HG02938 (cell line): Measurements from ENCODE around the gene ZNF860.
"Not testable (repeated sequence)": the region's sequence is repeated elsewhere in the genome, so short reads cannot be mapped to it uniquely, and the experiment has no call there.

ENCODE experiments used
- ATAC-seq: cut with Tn5 transposase; IDR thresholded peaks from one replicate; pipeline ENCODE4 v1.9.1; 2021; ENCODE audit warnings: mild to moderate bottlenecking, moderate library complexity; ENCODE audit not compliant: unreplicated experiment

ZNF860 gene

GRCh38 chr3:31995026-31995425 lies 13.5 kb downstream of the ZNF860 start:
- ATAC-seq, result not testable (repeated sequence)

- ATAC-seq, result no peak
Measured at GRCh38 chr3:31996195-31996594, 14.6 kb downstream of the ZNF860 start.

- ATAC-seq, result no peak
Measured at GRCh38 chr3:31997500-31997899, 15.9 kb downstream of the ZNF860 start.

GRCh38 chr3:31999907-32000439 lies 18.4 kb downstream of the ZNF860 start:
- peak; percentile 80 for ATAC-seq

GRCh38 chr3:32000877-32001276 lies 19.3 kb downstream of the ZNF860 start:
- ATAC-seq, result no peak

DNA sequence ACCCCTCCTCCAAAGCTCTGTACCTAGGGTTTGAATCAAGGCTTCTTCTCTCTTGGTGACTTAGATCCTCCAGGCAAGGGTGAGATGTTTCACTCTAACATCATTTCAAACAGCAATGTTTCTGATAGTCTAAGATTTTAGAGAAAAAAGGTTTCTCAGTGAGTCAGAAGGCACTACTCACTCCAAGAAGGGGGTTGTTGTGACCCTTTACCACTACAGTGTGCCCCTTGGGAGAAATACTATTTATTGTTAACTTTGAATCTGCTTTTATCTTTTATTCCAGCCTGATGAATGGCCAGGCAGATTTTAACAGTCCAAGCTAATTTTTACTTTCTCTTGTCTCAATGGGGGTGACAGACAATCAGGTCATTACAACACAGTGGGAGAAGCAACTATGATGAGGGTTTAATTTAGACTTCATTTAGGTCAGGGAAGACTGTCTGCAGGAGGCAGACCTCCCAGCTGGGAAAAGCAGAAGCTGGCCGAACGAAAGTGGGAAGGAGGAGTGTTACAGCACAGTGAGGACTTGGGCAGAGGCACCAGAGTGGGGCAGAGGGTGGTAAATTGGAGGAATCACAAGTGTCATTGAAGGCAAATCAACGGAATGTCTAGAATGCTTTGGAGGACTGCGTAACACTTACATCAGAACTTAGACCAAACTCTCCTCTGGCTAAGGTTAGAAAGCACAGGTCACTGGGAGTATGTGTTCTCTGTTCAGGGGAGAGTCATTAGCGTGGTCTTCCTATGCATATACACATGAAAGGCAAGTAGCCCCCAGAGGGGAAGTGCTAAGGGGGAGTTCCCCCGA lies 21.2 kb downstream of the ZNF860 start:
- ATAC-seq, result no peak

DNA sequence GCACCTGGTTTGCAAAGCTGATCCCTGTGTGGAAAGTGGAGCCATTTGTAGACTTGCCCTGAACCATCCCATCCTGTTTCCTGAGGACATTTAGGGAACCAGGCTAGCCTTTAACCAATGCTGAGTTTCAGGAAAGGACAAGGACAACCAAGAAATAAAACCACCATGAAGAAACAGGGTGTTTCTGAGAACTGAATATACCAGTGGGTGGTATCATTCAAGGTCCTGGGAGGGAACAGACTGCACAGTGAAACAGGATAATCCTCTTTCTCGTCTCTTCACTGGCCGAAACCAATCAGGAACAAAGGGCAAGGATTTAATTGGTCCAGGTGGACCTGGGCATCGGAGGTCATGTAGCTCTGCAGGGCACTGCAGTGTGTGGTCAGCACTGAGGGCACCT lies 21.8 kb downstream of the ZNF860 start:
- ATAC-seq, result no peak

GRCh38 chr3:32004113-32004765 lies 22.7 kb downstream of the ZNF860 start:
- no peak for ATAC-seq

- ATAC-seq, result no peak
Measured at GRCh38 chr3:32009101-32009500, 27.6 kb downstream of the ZNF860 start.

DNA sequence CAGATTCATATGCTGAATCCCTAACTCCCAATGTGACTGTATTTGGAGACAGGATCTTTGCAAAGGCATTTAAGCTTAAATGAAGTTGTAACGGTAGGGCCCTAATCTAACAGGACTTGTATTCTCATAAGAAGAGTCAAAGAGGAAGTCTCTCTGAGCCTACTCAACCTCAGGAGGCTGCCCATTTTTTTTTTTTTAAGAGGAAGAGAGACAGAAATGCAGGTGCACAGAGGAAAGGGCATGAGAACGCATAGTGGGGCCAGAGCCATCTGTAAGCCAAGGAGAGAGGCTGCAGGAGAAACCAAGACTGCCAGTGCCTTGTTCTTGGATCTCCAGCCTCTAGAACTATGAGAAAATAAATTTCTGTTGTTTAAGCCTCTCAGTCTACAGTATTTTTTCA lies 28.4 kb downstream of the ZNF860 start:
- no peak for ATAC-seq

- not testable (repeated sequence) for ATAC-seq
Measured at GRCh38 chr3:32010699-32011098, 29.1 kb downstream of the ZNF860 start.

- ATAC-seq, result not testable (repeated sequence)
Measured at GRCh38 chr3:32015638-32016037, 34.1 kb downstream of the ZNF860 start.

DNA sequence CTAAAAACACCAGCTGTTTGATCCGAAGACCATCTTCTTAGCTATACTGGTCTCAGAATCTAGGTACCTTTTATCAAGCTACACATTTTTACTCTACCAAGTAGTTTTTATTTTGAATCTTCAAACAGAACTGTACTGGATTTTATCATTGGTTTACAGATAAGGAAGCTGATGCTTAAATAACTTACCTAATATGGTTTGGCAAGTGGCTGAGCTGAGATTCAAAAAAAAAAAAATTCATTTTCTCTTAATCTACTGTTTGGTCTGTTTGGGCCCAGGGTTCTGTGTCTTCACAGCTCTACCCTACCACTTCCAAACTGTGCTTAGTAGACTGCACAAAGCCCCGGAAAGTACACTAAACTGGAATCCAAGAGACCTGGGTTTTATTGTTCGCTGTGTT lies 35.7 kb downstream of the ZNF860 start:
- ATAC-seq, result no peak

DNA sequence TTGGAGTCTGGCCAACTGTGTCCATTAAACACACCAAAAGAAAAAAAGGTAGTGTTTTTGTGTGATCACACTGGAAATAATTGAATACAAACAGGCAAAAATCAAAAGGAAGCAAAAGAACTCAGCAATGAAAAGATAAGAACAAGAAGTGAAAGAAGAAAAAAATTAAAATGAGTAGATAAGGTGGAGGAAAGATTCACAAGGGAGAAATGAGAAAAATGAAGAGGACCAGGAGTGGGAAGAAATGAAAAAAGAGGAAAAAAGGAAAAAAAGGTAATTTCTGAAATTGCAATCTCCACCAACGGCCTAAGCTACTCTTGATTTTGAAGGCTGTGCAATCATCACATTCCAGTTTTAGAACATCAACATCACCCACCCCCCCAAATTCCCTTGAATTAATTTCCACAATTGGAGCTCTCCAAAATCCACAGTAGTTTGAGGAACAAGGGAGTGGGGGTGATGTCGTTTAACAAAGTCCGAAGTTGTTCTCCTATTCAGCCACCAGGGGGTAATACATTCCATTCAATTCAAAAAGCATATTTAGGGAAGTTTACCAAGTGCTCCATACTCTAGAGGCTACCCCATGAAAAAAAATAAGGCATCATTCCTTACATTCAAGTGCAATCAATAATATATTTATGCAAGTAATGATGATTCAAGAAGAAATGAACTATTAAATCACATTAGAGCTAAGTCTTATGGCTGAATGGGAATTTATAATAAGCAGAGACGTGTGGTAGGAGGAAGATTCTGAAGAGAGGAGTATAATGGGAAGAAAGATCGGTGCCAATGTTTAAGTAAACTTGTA lies 37.4 kb downstream of the ZNF860 start:
- ATAC-seq, result no peak

DNA sequence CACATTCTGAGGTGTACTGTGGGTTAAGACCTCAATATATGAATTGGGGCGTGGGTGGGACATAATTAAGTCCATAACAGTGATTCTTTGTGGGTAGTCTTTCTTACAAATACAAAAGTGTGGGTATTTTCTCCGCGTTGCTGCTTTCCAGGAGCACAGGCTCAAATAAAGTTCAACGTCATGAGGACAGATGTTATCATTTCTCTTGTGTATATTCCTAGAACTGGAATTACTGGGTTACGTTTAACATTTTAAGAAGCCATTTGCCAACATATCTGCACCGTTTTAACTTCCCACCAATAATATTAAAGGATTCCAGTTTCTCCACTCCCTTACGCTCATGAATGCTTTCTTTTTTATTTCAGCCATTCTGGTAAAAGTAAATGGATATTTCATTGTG lies 39.6 kb downstream of the ZNF860 start:
- ATAC-seq, result no peak

DNA sequence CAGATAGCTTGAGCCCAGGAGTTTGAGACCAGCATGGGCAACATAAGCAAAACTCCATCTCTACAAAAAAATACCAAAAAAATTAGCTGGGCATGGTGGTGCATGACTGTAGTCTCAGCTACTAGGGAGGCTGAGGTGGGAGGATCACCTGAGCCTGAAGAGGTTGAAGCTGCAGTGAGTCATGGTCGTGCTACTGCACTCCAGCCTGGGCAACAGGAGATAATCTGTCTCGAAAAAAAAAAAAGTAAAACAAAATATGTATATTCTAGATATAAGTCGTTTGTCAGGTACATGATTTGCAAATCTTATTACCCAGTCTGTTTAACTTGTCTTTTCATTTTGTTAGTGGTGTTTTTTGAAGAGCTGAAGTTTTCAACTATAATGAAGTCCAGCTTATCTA lies 40.2 kb downstream of the ZNF860 start:
- ATAC-seq, result no peak

DNA sequence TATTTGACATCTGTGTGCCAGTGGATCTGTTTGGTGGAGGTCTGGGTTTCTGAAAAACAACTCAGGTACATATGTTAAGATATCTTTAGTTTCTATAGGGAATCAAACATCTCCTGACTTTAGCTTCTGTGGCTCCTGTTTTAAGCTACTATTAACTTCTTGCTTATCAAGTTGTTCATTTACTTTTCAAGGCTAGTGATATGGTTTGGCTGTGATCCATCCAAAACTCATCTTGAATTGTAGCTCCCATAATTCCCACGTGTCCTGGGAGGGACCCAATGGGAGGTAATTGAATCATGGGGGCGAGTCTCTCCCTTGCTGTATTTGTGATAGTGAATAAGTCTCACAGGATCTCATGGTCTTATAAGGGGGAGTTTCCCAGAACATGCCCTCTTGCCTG lies 41.4 kb downstream of the ZNF860 start:
- ATAC-seq, result no peak

GRCh38 chr3:32026593-32026992 lies 45.0 kb downstream of the ZNF860 start:
- no peak for ATAC-seq

DNA sequence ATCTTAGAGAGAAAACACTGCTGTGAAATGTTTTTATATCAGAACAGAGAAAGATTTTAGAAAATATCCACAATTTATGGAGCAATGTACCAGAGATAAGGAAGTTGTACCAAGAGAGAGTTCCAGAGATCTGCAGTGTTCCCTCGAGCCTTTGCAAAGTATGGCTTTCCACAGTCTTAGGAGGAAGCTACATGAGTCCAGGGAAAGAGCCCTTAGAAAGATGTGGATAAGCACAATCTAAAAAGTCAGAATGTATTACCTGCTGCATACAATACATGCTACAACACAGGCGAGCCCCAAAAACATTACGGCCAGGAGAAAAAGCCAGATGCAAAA lies 56.4 kb downstream of the ZNF860 start:
- ATAC-seq, result no peak

DNA sequence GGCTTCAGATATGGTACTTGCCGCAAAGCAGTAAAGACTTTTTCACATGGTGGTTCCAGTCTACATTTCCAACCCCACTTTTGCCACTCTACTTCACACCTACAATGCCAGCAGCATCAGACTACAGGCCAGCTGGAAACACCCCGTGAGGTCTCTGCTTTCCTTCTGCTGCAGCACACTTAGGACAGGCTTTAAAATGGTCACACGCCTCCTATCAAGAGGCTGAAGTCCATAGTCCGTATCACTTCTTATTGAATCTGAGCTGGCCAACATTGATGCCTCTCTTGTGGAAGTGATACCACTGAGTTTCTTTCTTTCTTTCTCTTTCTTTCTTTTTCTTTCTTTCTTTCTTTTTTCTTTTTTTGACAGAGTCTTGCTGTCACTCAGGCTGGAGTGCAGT lies 59.8 kb downstream of the ZNF860 start:
- ATAC-seq, result no peak
